Anterior cingulate cortex (tissue), 58 donors: ENCODE data around the gene MISP.

Experiments used
- DNase-seq, 58 donors: peaks; one replicate each; lab custom pipeline; 2025; lab: John Stamatoyannopoulos, UW

Gene MISP

DNA sequence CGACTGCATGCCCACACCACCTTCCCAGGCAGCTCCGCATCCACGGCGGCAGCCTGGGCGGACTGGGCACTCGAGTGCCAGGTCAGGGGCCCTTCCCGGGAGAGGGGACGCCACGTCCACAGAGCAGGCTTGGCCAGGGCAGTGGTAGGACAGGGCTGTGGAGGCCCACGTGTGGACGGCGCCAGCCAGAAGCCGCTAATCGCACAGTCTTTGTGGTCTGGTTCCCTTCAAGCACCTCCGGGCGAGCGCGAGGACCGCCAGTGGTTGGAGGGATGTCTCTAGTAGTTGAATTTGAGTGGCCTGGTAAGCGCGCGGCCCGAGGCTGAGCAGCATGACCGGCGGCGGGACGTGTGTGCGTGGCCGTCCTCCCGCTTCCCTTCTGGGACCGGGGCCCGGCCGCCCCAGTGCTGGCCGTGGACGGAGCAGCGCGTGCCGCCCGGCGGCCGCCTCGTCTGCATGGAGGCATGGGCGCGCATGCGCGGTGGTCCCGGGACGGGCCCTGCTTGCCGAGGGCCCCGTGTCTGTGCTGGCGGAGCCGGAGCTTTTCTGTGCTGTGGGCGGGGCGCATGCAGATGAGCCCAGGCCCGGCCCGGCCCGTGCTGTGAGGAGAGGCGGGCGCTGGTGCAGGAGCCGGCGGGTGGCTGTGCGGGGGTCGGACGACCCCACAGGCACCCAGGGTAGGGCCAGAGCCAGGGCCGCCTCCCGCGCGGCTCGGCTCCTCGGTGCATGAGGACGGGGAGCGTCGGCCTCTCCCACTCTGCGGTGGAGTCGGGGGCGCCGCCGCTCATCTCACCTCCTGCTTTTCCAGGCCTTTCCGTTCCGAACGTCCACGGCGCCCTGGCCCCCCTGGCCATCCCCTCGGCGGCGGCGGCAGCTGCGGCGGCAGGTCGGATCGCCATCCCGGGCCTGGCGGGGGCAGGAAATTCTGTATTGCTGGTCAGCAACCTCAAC is 55.0 kb downstream of the MISP start:
- DNase-seq = no peak

DNA sequence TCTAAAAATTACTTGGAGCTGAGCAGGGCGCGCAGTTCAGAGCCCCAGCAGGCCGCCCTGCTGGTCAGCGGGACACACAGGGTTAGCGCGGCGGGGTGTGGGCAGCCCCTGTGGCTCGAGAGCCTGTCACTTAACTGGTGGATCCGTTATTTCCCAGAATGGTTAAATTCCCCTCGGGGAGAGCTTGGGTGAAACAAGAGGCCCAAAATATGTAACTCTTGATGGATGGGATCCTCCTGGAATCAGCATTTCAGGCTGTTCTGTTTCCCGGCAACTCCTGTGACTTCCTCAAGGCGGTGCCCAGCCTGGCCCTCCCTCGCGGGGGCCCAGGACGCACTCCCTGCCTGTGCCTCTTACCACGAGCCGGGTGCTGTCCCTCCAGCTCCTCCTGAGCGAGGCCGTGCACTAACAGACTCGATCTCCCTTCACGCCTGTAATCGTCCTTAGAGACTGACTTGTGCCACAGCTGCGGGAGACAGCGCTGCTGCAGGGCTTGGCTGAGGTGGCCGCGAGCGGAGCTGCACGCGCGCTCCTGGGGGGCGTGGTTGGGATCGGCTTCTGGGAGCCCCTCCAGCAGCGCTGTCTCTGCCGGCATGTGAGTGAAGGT is 56.0 kb downstream of the MISP start:
- no peak for DNase-seq

DNA sequence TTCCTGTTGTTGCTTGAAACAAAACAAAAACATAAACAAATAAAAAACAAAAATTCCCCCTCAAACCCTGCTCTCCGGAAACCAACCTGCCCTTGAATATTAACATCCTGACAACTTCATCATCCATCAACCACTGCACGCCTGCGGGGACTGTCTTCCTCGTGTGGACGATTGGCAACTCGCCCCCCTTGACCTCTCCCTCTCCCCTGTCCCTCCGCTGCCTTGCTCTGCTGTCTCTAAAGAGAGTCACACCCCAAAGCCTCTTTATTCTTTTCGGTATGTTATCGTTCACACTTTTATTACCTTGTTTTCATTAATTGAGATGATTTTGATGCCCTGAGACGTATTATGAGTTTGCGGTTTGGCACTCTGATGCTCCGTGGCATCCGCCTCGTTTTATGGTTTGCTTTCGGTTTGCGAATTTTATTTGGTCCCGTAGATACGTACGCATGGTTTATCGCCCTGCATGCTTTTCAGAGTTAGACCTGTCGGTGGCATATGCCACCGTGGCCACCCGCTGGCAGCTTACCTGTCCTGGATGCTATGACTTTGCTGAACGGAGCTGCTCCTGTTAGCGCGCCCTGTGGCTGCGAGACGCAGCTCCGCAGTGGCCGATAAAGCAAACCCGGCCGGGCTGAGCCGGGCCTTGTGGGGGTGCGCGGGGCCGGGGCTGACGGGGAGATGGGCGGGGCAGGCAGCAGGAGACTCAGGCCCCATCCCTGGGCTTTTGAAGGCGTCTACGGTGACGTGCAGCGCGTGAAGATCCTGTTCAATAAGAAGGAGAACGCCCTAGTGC is 56.9 kb downstream of the MISP start:
- DNase-seq = no peak

DNA sequence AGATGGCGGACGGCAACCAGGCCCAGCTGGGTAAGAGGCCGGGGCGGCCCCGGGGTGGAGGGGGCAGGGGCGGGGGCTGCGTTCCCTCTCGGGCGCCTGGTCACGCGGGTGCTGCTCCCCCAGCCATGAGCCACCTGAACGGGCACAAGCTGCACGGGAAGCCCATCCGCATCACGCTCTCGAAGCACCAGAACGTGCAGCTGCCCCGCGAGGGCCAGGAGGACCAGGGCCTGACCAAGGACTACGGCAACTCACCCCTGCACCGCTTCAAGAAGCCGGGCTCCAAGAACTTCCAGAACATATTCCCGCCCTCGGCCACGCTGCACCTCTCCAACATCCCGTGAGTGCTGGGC is 57.5 kb downstream of the MISP start:
- no peak for DNase-seq

DNA sequence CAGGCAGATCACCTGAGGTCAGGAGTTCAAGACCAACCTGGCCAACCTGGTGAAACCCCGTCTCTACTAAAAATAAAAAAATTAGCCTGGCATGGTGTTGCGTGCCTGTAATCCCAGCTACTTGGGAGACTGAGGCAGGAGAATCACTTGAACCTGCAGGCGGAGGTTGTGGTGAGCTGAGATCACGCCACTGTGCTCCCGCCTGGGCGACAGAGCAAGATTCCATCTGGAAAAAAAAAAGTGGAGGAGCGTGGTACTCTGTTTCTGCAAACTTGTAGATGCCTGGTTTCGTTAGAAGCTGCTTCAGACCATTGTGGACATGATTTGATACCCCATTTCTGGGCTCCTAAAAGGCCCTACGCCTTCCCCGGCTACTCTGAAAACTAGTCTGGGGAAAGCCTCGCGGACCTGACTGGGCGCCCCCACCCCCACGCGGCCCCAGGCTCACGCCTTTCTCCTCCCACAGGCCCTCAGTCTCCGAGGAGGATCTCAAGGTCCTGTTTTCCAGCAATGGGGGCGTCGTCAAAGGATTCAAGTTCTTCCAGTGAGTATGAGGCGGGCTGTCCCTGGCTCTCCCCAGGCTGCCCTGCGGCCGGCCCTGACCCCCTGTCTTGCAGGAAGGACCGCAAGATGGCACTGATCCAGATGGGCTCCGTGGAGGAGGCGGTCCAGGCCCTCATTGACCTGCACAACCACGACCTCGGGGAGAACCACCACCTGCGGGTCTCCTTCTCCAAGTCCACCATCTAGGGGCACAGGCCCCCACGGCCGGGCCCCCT is 59.4 kb downstream of the MISP start:
- DNase-seq = no peak

- DNase-seq = no peak
Measured at GRCh38 chr19:810883-811489, 60.1 kb downstream of the MISP start.

DNA sequence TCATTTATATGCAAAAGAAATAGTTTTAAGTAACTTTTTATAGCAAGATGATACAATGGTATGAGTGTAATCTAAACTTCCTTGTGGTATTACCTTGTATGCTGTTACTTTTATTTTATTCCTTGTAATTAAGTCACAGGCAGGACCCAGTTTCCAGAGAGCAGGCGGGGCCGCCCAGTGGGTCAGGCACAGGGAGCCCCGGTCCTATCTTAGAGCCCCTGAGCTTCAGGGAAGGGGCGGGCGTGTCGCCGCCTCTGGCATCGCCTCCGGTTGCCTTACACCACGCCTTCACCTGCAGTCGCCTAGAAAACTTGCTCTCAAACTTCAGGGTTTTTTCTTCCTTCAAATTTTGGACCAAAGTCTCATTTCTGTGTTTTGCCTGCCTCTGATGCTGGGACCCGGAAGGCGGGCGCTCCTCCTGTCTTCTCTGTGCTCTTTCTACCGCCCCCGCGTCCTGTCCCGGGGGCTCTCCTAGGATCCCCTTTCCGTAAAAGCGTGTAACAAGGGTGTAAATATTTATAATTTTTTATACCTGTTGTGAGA is 60.7 kb downstream of the MISP start:
- DNase-seq = no peak

GRCh38 chr19:812049-812746 is 61.3 kb downstream of the MISP start:
- no peak for DNase-seq

DNA sequence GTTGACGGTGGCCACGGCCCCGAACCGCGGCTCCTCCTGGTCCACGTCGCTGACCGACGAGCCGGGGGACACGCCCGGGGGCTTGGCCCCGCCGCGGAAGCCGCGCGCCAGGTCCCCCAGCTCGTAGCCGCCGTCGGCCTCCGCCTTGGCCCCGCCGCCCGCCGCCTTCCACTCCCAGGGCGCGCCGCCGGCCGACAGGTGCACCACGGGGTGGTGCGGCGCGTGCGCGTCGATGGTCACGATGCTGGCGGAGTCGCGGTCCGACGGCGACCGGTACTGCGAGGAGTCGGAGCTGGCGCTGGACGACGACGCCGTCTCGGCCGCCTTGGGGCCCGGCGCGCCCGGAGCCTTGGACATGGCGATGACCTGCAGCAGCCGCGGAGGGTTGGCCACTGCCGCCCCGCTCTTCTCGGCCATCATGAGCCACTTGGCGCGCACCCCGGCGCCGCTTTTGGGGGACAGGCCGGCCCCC is 61.9 kb downstream of the MISP start:
- no peak for DNase-seq

- no peak for DNase-seq
Measured at GRCh38 chr19:813219-814151, 62.6 kb downstream of the MISP start.
